ENCODE measurements around the gene FICD.

FICD gene

GRCh38 chr12:108519558-108519957 is 4.5 kb downstream of the FICD start:
- DNase-seq (ENCODE audit: low spot score) (no peak), ATAC-seq (ENCODE audit: low read depth) (no peak)
- no peak overlapping the region for H3K27ac ChIP-seq (ENCODE audit: poor library complexity, severe bottlenecking)
- peaks cover 60% of the 10 kb centered on the region for H3K36me3 ChIP-seq (ENCODE audit: low read depth)
- no peak overlapping the region for H3K4me3 ChIP-seq (ENCODE audit: severe bottlenecking)
- TF ChIP-seq CTCF (IDR thresholded peaks at IDR 0.05; ENCODE audit: poor library complexity, severe bottlenecking) = peak; percentile 33
- no peaks in the 10 kb centered on the region for H3K4me1 ChIP-seq (ENCODE audit: insufficient read depth, poor library complexity, severe bottlenecking)
- no peaks in the 10 kb centered on the region for H3K9me3 ChIP-seq (ENCODE audit: severe bottlenecking)
- no peaks in the 10 kb centered on the region for H3K27me3 ChIP-seq (ENCODE audit: insufficient read depth, poor library complexity, severe bottlenecking)

- ATAC-seq (ENCODE audit: low read depth) = no peak
- Histone ChIP-seq H3K27me3 (ENCODE audit: insufficient read depth, poor library complexity, severe bottlenecking) (no peaks in the 10 kb centered on the region), H3K36me3 (ENCODE audit: low read depth) (peaks cover 83% of the 10 kb centered on the region), H3K27ac (ENCODE audit: poor library complexity, severe bottlenecking) (no peak overlapping the region), H3K4me3 (ENCODE audit: severe bottlenecking) (no peak overlapping the region), H3K9me3 (ENCODE audit: severe bottlenecking) (no peaks in the 10 kb centered on the region), H3K4me1 (ENCODE audit: insufficient read depth, poor library complexity, severe bottlenecking) (no peaks in the 10 kb centered on the region)
- DNase-seq (ENCODE audit: low spot score) = no peak
- TF ChIP-seq CTCF (IDR thresholded peaks at IDR 0.05; ENCODE audit: poor library complexity, severe bottlenecking) = no peak
Measured at GRCh38 chr12:108523365-108523764, 8.3 kb downstream of the FICD start.

- H3K36me3 ChIP-seq (ENCODE audit: low read depth) = peaks cover 93% of the 10 kb centered on the region
- no peak overlapping the region for H3K4me3 ChIP-seq (ENCODE audit: severe bottlenecking)
- ATAC-seq (ENCODE audit: low read depth) (no peak), DNase-seq (ENCODE audit: low spot score) (no peak)
- TF ChIP-seq CTCF (IDR thresholded peaks at IDR 0.05; ENCODE audit: poor library complexity, severe bottlenecking) = no peak
- H3K27me3 ChIP-seq (ENCODE audit: insufficient read depth, poor library complexity, severe bottlenecking) = no peaks in the 10 kb centered on the region
- no peak overlapping the region for H3K27ac ChIP-seq (ENCODE audit: poor library complexity, severe bottlenecking)
- H3K4me1 ChIP-seq (ENCODE audit: insufficient read depth, poor library complexity, severe bottlenecking) = no peaks in the 10 kb centered on the region
- H3K9me3 ChIP-seq (ENCODE audit: severe bottlenecking) = no peaks in the 10 kb centered on the region
Measured at GRCh38 chr12:108525681-108526080, 10.6 kb downstream of the FICD start.

- no peak overlapping the region for H3K27ac ChIP-seq (ENCODE audit: poor library complexity, severe bottlenecking)
- ATAC-seq (ENCODE audit: low read depth) (no peak), DNase-seq (ENCODE audit: low spot score) (no peak)
- no peaks in the 10 kb centered on the region for H3K9me3 ChIP-seq (ENCODE audit: severe bottlenecking)
- no peak for TF ChIP-seq CTCF (IDR thresholded peaks at IDR 0.05; ENCODE audit: poor library complexity, severe bottlenecking)
- no peak overlapping the region for H3K4me3 ChIP-seq (ENCODE audit: severe bottlenecking)
- H3K27me3 ChIP-seq (ENCODE audit: insufficient read depth, poor library complexity, severe bottlenecking) = no peaks in the 10 kb centered on the region
- H3K36me3 ChIP-seq (ENCODE audit: low read depth) = peaks cover 93% of the 10 kb centered on the region
- no peaks in the 10 kb centered on the region for H3K4me1 ChIP-seq (ENCODE audit: insufficient read depth, poor library complexity, severe bottlenecking)
Measured at GRCh38 chr12:108526482-108527165, 11.5 kb downstream of the FICD start.

GRCh38 chr12:108527166-108527496 is 12.1 kb downstream of the FICD start:
- no peak for TF ChIP-seq CTCF (IDR thresholded peaks at IDR 0.05; ENCODE audit: poor library complexity, severe bottlenecking)
- H3K36me3 ChIP-seq (ENCODE audit: low read depth) = peaks cover 93% of the 10 kb centered on the region
- no peaks in the 10 kb centered on the region for H3K27me3 ChIP-seq (ENCODE audit: insufficient read depth, poor library complexity, severe bottlenecking)
- H3K4me1 ChIP-seq (ENCODE audit: insufficient read depth, poor library complexity, severe bottlenecking) = no peaks in the 10 kb centered on the region
- ATAC-seq (ENCODE audit: low read depth) (no peak), DNase-seq (ENCODE audit: low spot score) (no peak)
- H3K27ac ChIP-seq (ENCODE audit: poor library complexity, severe bottlenecking) = no peak overlapping the region
- no peak overlapping the region for H3K4me3 ChIP-seq (ENCODE audit: severe bottlenecking)
- H3K9me3 ChIP-seq (ENCODE audit: severe bottlenecking) = no peaks in the 10 kb centered on the region

Data from RWPE2 (cell line).